ENCODE data around the gene L3MBTL4.

L3MBTL4 gene

DNA sequence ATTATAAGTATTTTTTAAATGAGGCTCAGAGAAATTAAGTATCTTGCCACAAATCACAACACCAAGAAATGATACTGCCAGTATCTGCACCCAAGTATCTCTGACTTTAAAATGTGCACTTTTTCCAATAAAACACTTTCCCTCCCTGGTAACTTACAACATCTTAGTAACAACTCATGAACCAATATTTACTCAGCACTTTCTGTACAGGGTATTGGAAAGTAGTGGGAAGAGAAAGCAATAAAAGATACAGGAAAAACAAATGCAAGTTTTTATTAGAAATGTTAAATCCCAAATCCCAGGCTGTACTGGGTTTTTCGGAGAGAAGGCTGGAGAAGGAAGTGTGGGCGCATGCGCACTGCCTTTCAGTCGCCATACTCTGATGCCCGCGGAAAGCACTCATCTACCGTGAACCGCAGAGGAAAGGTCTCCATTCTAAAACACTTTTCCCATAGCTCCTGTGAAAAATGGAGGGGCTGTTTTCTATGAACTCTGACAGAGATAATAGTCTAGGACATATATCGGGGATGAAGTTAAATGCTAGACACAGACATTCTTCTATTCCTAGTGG, 52.1 kb downstream of the L3MBTL4 start:
- DNase-seq, result no peak

DNA sequence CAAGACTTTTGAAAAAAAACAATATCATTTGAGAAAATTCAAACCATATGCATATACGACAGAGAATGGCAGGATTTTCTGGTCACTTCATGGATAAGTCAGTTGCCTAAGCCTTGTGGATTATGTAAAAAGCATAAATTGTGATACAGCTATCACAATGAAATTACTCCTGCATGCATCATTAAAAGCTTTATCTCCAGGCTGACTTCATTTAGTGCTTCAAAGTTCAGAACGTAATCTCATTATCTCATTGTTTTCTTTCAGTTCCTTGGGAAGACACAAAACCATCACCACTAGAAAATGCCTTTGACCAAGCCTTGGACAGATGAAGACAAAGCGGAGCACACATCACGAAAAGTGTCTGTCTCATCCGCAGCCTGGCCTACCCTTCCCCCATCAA, 57.0 kb downstream of the L3MBTL4 start:
- DNase-seq, result no peak

- DNase-seq, result peak; percentile 33
Observed at GRCh38 chr18:6355789-6356589, 58.7 kb downstream of the L3MBTL4 start.

DNA sequence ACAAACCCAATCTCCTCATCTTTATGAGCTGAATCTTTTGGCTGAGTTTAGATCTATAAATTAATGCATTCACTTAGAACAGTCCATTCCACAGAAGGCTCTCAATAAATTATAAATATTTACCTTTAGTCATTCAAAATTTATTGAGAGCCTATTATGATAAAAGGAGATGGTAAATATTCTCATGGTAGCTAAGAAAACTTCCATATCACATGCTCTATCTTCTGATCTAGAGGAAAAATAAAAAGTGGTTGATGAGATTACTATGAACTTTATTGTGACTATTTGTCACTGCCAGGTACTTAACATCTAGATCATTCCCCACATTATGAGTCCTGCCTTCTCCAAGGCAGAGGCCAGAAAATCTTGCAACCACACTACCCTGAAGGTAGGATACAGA, 62.4 kb downstream of the L3MBTL4 start:
- DNase-seq, result no peak

DNA sequence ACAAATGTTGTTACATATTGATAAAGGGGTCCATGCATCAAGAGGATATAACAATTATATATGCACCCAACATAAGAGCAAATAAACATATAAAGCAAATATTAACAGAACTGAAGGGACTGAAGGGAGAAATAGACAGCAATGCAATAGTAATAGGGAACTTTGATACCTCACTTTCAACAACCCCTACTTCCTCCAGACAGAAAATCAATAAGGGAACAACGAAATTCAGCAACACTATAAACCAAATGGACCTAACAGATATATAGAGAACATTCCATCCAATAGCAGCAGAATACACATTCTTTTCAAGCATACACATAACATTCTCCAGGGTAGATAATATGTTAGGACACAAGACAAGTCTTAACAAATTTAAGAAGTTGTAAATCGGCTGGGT, 71.7 kb downstream of the L3MBTL4 start:
- DNase-seq, result no peak

DNA sequence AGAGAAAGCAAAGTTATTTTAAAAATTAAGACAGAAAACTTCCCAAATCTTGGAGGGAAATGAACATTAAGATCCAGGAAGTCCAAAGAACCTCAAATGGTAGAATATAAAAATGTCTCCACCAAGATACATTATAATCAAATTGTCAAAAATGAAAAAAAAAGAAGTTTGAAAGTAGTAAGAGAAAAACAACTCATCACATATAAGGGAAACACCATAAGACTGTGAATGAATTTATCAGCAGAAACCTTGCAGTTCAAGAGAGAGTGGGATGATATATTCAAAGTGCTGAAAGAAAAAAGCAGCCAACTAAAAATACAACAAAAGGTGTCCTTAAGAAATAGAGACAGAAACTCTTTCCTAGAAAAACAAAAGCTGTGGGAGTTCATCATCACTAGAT, 73.0 kb downstream of the L3MBTL4 start:
- DNase-seq, result no peak

DNA sequence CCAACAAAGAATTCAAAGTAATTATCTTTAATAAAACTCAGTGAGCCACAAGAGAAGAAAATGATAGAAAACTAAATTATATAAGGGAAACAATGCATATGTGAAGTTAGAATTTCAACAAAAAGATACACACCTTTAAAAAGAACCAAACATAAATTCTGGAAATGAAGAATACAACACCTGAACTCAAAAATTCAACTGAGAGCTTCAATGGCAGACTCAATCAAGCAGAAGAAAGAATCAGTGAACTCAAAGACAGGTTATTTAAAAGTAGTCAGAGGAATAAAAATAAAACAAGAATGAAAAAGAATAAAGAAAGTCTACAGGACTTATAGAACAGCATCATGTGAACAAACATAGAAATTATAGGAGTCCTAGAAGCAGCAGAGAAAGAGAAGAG, 73.4 kb downstream of the L3MBTL4 start:
- DNase-seq, result no peak

DNA sequence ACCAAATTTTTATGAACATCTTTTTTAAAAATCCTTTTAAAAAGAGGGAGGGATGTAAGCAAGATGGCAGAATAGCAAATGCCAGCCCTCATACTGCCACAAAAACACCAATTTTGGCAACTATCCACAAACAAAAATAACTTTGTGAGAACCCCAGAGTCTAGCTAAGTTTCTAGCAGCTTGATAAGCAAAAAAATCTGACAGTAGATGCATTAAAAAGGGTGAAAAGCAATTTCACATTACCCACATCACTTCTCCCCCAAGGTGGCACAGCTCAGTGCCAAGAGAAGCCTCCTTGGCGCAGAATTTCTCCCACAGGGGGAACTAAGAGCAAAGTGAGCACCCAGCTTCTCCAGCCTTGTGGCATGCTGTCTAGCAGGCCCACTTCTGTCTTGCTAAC, 74.6 kb downstream of the L3MBTL4 start:
- DNase-seq, result no peak

DNA sequence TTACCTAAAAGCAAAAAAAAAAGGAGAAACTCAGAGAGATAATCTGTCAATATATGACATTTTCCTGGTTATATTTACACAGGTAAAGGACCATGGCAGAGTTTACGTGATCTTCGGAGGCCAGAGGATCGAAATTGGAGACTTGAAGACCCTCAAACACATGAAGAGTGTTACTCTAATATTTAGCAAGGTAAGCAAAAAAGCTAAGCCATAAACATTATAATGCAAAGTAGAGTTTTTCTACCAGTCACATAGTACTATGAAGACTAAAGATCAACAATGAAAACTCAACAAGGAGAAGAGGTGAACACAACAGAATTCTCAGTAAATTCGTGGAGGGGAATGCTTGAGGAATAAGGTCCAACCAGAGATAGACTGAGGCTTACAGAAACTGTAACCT, 78.5 kb downstream of the L3MBTL4 start:
- DNase-seq, result no peak

GRCh38 chr18:6333981-6334380, 80.7 kb downstream of the L3MBTL4 start:
- DNase-seq, result peak; percentile 21

- no peak for DNase-seq
Observed at GRCh38 chr18:6331872-6332271, 82.8 kb downstream of the L3MBTL4 start.

DNA sequence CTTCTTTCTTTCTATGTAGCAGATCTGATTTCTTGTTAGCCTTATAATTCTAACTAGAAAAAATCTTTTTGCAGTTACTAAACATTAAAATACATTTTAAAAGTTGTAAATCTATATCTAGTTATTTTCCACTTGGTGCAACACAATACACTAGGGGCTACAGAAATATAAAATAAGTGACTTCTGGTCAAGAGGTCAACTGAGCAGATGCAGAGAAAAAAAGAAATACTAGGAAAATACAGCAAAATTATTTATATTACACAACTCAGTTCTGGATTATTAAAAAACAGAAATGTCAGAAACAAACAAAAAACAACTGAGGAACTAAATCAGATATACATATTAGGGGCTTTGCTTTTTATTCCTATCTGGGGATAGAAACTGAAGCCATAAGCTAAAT, 83.9 kb downstream of the L3MBTL4 start:
- DNase-seq, result no peak

- no peak for DNase-seq
Observed at GRCh38 chr18:6328621-6329010, 86.1 kb downstream of the L3MBTL4 start.

DNA sequence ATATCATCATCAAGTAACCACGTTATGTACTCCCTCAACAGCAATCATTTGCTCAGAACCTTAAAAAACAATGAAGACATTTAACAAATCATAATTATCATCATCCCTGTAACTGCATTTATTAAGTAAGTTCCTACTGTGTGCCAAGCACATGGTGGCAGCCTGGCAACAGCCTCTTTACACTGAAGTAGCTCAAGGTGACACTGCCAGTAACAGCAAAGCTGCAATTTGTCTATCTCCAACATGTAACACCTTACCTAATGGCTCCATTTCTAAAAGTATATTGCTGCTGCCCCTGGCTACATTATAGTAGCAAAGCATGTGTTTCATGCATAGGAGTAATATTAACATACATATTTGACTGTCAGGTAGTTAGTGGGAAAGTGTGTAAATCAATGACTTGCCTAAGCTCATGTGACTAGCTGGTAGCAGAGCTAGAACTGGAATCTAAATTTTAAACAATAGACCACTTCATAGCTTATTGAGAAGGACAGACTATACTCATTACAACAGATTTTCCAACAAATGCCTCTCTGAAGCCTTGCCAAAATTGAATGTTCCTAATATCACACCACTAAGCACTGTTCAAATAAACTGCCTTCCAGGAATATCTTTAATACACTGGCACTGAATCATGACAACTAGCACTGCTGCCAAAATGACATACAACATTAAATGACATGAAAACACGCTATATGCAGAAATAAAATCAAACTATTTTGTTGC, 86.7 kb downstream of the L3MBTL4 start:
- peak; percentile 60 for DNase-seq

DNA sequence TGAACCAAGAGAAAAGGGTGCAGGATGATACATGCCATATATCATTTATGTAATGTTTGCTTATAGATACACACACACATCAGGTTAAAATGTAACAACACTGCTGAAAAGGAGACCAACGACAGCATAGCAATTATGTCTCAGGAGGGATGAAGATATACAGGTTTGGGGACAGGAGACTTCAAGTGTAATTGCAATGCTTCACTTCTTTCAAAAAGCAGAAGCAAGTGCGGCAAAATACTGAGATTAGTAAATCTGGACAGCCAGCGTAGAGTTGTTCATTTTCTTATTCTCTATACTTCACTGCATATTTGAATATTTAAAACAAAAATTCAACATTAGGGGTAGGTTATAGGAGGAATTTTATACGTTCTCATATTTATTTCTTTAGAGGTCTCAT, 87.2 kb downstream of the L3MBTL4 start:
- DNase-seq, result no peak

DNA sequence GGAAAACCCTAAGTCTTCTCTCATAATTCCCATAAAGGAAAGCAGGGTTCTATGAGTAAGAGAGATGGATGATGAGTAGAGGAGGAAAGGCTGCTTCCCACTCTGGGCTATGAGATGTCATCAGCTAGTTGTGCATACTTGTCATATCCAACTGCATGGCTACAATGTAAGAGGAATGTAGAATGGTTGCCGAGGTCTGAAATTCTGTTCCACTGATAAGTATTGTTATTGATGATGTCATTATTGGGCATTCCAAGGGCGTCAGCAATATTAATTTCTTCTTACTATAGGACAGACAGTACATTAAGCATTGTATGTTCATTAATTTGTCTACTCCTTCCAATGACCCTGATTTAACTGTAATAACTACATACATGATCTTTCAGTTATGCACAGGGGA, 88.1 kb downstream of the L3MBTL4 start:
- DNase-seq, result no peak

DNA sequence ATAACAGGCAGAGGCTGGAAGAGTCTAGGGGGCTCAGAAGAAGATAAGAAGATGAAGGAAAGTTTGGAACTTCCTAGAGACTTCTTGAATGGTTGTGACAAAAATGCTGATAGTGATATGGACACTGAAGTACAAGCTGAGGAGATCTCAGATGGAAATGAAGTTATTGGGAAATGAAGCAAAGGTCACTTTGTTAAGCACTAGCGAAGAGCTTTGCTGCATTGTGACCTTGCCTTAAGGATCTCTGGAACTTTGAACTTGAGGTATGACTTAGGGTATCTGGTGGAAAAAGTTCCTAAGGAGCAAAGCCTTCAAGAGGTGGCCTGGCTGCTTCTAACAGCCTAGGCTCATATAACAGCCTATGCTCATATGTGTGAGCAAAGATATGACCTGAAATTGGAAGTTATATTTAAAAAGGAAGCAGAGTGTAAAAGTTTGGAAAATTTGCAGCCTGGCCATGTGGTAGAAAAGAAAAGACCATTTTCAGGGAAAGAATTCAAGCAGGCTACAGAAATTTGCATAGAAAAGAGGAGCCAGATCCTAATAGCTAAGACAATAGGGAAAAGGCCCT, 91.3 kb downstream of the L3MBTL4 start:
- DNase-seq, result no peak

GRCh38 chr18:6315517-6316331, 99.0 kb downstream of the L3MBTL4 start:
- DNase-seq, result no peak

- no peak for DNase-seq
Observed at GRCh38 chr18:6313415-6313814, 101.3 kb downstream of the L3MBTL4 start.

- no peak for DNase-seq
Observed at GRCh38 chr18:6311456-6312215, 103.1 kb downstream of the L3MBTL4 start.

DNA sequence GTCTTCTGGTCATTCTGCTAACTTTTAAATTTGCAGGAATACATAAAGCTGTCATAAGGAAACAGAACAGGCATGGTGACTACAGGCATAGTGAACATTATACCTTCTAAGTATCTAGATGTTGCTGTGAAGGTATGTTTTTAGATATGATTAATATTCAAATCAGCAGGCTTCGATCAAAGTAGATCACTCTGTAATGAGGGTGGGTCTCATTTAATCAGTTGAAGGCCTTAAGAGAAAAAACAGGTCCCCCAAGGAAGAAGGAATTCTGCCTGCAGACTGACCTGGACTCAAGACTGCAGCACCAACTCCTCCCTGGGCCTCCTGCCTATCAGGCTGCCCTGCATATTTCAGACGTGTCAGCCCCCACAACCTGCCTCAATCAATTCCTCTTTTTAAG, 104.0 kb downstream of the L3MBTL4 start:
- no peak for DNase-seq

DNA sequence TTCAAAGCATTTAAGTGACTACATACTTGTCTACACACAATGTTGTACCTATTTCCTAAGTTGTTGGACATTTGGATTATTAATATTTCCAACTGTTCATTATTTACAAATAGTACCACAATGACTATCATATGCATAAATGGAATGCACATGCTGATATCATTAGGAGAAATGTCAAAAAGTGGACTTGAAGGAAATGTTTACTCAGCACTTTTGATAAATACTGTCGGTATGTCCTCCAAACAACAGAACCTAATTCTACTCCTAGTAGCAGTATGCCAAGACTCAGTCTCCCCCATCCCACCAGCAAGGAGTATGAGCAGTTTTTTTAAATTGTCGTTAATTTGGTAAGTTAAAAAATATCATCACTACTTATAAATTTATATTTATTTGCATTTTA, 116.8 kb downstream of the L3MBTL4 start:
- no peak for DNase-seq
